MG63 (cell line): ENCODE results near the gene GRAMD1C. TPM values are rescaled to one million over a fixed set of nuclear protein-coding genes. Genes with fewer than 3 reads are reported as not detected.

Experiments used
- DNase-seq: peaks from one replicate; pipeline ENCODE4 v3.0.0-alpha.2; 2020
- H3K27me3 ChIP-seq: fragments of 250-450 bp; sonication (Bioruptor Pico); 2 replicates; pipeline ENCODE4 v1.5.1; 2020; ENCODE audit warnings: mild to moderate bottlenecking, moderate library complexity
- H3K36me3 ChIP-seq: fragments of 250-450 bp; sonication (Bioruptor Pico); 2 replicates; pipeline ENCODE4 v1.5.1; 2020; ENCODE audit warnings: mild to moderate bottlenecking, moderate library complexity
- H3K4me3 ChIP-seq: fragments of 250-450 bp; sonication (Bioruptor Pico); 2 replicates; pipeline ENCODE4 v1.5.1; 2020; ENCODE audit warnings: mild to moderate bottlenecking, moderate library complexity
- H3K9me3 ChIP-seq: fragments of 250-450 bp; sonication (Bioruptor Pico); 2 replicates; pipeline ENCODE4 v1.5.1; 2020; ENCODE audit warnings: mild to moderate bottlenecking, moderate library complexity
- total RNA-seq: library from RNA; depleted of rRNA; stranded (reverse); fragments of >200 nt; shearing (Covaris generic); gene quantifications from 2 replicates; pipeline ENCODE4 v1.2.3, GENCODE V29; 2014; ENCODE audit warnings: low replicate concordance

The GRAMD1C gene
- total RNA-seq, 1 experiment from 2014 or later = 1.8 TPM

GRCh38 chr3:113906568-113907140, 68.1 kb downstream of the GRAMD1C start:
- Histone ChIP-seq H3K4me3 (no peak overlapping the region), H3K36me3 (no peaks in the 10 kb centered on the region), H3K27me3 (0 out of 2 replicates have a peak, but pooled peaks cover 3% of the 10 kb centered on the region), H3K9me3 (peaks cover 3% of the 10 kb centered on the region; the same call in 1 of the 2 replicates)
- no peak for DNase-seq

DNA sequence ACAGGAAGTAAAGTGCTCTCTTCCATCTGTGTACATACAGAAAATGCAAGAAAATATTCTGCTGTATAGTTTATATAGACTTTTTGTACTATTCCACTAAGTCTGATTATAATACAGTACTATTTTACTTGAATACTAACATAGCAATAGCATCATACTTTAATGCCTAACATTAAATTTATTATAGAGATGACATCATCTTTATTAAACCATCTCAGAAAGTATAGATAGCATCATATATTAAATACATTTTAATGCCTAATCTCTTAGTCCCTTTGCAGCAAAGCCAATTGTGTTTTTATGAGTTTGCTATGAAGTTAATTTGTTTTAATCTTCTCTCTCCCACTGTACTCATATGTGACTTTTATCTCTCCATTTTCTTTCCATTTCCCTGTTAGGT, 69.5 kb downstream of the GRAMD1C start:
- DNase-seq = no peak
- H3K9me3 ChIP-seq = peaks cover 3% of the 10 kb centered on the region; the same call in 1 of the 2 replicates
- 0 out of 2 replicates have a peak, but pooled peaks cover 3% of the 10 kb centered on the region for H3K27me3 ChIP-seq
- no peak overlapping the region for H3K4me3 ChIP-seq
- H3K36me3 ChIP-seq = no peaks in the 10 kb centered on the region

DNA sequence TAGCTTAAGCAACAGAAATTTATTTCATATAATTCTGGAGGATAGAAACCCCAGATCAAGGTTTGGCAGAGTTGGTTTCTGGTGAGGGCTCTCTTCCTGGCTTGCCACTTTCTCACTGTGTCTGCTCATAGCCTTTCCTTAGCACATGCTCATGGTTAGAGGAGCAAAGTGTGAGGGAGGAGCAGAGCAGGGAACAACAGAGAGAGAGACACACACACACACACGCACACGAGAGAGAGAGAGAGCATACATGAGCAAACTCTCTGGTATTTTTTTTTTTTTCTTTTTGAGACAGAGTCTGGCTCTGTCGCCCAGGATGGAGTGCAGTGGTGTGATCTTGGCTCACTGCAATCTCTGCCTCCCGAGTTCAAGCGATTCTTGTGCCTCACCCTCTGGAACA, 72.4 kb downstream of the GRAMD1C start:
- H3K36me3 ChIP-seq = no peaks in the 10 kb centered on the region
- H3K9me3 ChIP-seq = no peaks in the 10 kb centered on the region
- 0 out of 2 replicates have a peak, but pooled peaks cover 3% of the 10 kb centered on the region for H3K27me3 ChIP-seq
- DNase-seq = no peak
- H3K4me3 ChIP-seq = no peak overlapping the region

GRCh38 chr3:113912552-113913236, 74.1 kb downstream of the GRAMD1C start:
- no peaks in the 10 kb centered on the region for H3K36me3 ChIP-seq
- peak; percentile 10 for DNase-seq
- no peaks in the 10 kb centered on the region for H3K9me3 ChIP-seq
- H3K27me3 ChIP-seq = 0 out of 2 replicates have a peak, but pooled peaks cover 3% of the 10 kb centered on the region
- H3K4me3 ChIP-seq = no peak overlapping the region

DNA sequence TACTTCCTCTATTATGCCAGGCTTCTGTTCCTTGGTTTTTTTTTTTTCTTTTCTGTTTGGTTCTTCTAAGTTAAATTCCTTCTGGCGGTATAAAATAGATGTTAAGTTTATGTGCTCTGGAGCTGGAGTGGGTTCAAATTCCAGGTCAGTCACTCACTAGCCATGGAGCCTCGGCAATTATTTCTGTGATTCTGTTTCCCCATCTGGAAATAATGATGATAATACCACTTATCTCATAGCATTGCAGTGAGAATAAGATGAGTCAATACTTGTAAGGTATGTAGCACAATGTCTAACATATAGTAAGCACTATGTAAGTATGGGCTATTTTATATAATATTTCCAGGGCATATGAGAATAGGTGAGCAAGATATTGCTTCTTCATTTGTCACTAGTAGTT, 76.1 kb downstream of the GRAMD1C start:
- H3K4me3 ChIP-seq = no peak overlapping the region
- H3K9me3 ChIP-seq = no peaks in the 10 kb centered on the region
- no peaks in the 10 kb centered on the region for H3K36me3 ChIP-seq
- DNase-seq = peak; percentile 28
- 0 out of 2 replicates have a peak, but pooled peaks cover 3% of the 10 kb centered on the region for H3K27me3 ChIP-seq

DNA sequence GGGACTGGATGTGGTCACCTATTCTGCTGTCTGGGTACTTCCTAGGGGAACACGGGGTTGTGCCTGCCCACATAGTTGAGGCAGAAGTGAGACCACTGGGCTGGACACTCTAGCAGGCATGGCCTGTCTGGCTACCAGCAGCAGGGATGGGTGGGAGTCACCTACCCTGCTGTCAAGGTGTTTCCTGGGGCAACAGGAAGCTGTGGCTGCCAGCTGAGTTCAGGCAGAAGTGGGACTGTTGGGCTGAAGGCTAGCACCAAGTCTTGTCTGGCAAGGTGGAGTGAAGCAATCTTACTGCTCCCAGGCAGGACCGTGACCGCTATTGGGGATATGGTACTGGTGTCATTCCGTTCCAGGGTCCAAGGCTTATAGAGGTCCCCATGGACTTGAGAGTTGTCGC, 89.0 kb downstream of the GRAMD1C start:
- Histone ChIP-seq H3K4me3 (no peak overlapping the region), H3K27me3 (0 out of 2 replicates have a peak, but pooled peaks cover 4% of the 10 kb centered on the region), H3K36me3 (no peaks in the 10 kb centered on the region), H3K9me3 (peaks cover 12% of the 10 kb centered on the region)
- no peak for DNase-seq

GRCh38 chr3:113946831-113947230, 108.2 kb downstream of the GRAMD1C start:
- H3K4me3 ChIP-seq = peak overlapping the region; percentile 54
- no peak for DNase-seq
- 0 out of 2 replicates have a peak, but pooled peaks cover 2% of the 10 kb centered on the region for H3K27me3 ChIP-seq
- no peaks in the 10 kb centered on the region for H3K9me3 ChIP-seq
- no peaks in the 10 kb centered on the region for H3K36me3 ChIP-seq

DNA sequence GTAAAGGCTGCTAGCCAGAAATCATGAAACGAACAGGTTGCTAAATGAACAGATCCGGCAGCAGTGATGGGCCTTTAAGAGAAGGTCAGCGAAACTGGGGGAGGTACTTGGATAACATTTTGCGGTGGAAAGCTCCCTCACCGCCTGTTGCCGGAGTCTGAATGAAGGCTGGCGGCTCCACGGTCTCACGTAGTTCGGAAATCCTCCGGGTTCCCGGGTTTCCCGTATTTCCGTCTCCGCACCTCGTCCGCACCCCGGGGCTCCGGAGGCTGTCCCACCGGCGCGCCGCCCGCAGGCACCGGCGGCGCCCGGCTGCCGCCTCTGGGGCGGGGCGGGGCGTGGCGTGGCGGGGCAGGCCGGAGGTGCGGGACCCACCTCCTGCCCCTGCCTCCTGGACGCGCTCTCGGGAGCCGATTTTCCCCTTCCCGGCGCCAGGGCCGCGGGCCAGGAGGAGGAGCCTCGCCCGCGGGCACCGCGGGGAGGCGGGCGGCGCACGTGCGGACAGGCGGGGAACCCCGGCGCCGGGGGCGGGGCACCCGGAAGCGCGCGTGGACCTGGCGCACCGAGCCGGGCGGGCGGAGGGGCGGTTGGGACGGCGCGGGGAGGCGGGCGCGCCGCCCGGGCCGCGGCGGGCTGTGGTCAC, 108.9 kb downstream of the GRAMD1C start, which contains the start of gene ZDHHC23:
Gene ZDHHC23, plus strand, starts transcription at position 642 of the 643 bp plus-strand sequence. CDS start 790 bp downstream, outside the sequence.
- Histone ChIP-seq H3K36me3 (no peaks in the 10 kb centered on the region), H3K9me3 (no peaks in the 10 kb centered on the region), H3K27me3 (0 out of 2 replicates have a peak, but pooled peaks cover 2% of the 10 kb centered on the region), H3K4me3 (peak within 1 kb of the TSS; percentile 54)
- peak; percentile 86 for DNase-seq

DNA sequence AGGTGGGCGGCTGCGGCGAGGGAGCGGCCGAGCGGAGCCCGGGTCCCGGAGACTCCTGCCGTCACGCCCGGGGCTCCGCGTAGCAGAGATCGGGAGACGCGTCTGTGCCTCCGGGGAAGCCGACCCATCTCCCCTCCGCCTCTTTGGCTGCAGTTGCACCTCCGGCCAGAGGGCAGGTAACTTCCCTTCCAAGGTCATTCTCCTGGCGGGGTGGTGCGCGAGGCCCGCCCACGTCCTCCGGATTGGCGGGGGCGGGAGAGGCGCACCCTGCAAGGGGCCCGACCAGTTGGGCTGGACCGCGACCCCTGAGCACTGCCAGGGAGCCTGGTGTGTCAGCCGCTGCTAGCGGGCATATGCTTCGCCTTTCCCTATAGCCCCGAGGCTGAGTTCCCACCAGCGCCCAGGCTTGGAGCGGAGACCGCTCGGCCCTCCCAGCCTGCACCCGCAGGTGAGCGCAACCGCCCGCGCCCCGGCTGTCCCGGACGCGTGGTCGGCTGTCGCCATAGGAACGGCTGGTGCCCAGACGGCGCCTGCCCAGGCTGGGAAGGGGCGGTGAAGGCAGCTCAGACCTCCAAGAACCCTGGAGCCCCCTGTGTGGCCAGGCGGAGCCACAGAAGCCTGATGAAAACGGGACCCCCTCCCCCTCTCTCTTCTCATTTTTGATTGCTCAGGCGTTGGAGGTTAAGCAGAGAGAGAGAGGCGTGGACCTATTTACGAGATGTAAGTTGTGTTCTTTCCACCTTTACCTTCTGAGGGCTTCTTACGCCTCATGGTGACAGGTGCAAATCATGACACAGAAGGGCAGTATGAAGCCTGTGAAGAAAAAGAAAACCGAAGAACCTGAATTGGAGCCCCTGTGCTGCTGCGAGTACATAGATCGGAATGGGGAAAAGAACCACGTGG, 109.7 kb downstream of the GRAMD1C start:
- Histone ChIP-seq H3K36me3 (no peaks in the 10 kb centered on the region), H3K27me3 (0 out of 2 replicates have a peak, but pooled peaks cover 2% of the 10 kb centered on the region), H3K9me3 (no peaks in the 10 kb centered on the region), H3K4me3 (peak overlapping the region; percentile 54)
- DNase-seq = peak; percentile 37

- Histone ChIP-seq H3K9me3 (no peaks in the 10 kb centered on the region), H3K36me3 (no peaks in the 10 kb centered on the region), H3K4me3 (no peak overlapping the region), H3K27me3 (no peaks in the 10 kb centered on the region)
- DNase-seq = no peak
These were observed 114.3 kb downstream of the GRAMD1C start for GRCh38 chr3:113952921-113953320.

GRCh38 chr3:113953677-113954076, 115.1 kb downstream of the GRAMD1C start:
- Histone ChIP-seq H3K4me3 (no peak overlapping the region), H3K36me3 (no peaks in the 10 kb centered on the region), H3K9me3 (no peaks in the 10 kb centered on the region), H3K27me3 (no peaks in the 10 kb centered on the region)
- no peak for DNase-seq

- H3K4me3 ChIP-seq = no peak overlapping the region
- DNase-seq = no peak
- H3K36me3 ChIP-seq = no peaks in the 10 kb centered on the region
- H3K9me3 ChIP-seq = no peaks in the 10 kb centered on the region
- H3K27me3 ChIP-seq = no peaks in the 10 kb centered on the region
These were observed 115.6 kb downstream of the GRAMD1C start for GRCh38 chr3:113954091-113954685.

- no peak overlapping the region for H3K4me3 ChIP-seq
- no peaks in the 10 kb centered on the region for H3K27me3 ChIP-seq
- H3K36me3 ChIP-seq = no peaks in the 10 kb centered on the region; the same call in 1 of the 2 replicates
- H3K9me3 ChIP-seq = no peaks in the 10 kb centered on the region
- no peak for DNase-seq
These were observed 125.3 kb downstream of the GRAMD1C start for GRCh38 chr3:113963879-113964278.

DNA sequence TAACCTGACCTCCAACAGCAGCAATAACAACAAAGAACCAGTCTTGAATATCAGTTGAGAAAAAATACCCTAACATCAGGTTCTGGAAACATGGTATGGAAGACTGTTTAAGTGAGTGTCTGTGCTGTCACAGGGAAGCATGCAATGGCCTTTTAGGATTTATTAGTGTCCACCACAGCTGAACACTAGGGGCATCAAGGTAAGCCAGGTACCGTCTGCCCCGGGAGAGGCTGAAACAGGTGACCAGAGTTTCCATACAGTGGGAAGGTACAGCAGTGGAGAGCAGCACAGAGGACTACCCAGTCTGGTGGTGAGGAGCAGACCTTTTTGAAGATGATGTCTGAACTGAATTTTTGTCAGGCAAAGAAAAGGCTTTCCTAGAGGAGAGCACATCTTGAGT, 127.6 kb downstream of the GRAMD1C start:
- Histone ChIP-seq H3K4me3 (no peak overlapping the region), H3K9me3 (no peaks in the 10 kb centered on the region), H3K27me3 (no peaks in the 10 kb centered on the region), H3K36me3 (no peaks in the 10 kb centered on the region)
- DNase-seq = no peak

DNA sequence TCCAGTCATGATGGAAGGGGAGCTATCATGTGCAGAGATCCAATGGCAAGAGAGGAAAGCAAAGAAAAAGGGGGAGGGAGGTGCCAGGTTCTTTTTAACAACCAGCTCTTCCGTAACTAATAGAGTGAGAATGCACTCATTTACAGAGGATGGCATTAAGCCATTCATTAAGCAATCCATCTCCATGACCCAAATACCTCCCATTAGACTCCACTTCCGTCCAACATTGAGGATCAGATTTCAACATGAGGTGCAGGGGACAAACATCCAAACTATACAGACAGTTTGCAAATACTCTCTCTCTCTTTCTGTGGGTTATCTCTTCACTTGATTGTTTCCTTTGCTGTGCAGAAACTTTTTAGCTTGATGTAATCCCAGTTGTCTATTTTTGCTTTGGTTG, 130.4 kb downstream of the GRAMD1C start:
- Histone ChIP-seq H3K36me3 (no peaks in the 10 kb centered on the region), H3K27me3 (no peaks in the 10 kb centered on the region), H3K9me3 (peaks cover 6% of the 10 kb centered on the region), H3K4me3 (no peak overlapping the region)
- DNase-seq = no peak

GRCh38 chr3:113977822-113978221, 139.2 kb downstream of the GRAMD1C start:
- H3K27me3 ChIP-seq = no peaks in the 10 kb centered on the region
- H3K36me3 ChIP-seq = peaks cover 3% of the 10 kb centered on the region
- H3K4me3 ChIP-seq = no peak overlapping the region
- peaks cover 6% of the 10 kb centered on the region for H3K9me3 ChIP-seq
- DNase-seq = no peak
